CD4-positive, alpha-beta memory T cell (primary cell): Measurements from ENCODE around the gene SNX22. TPM values are rescaled to one million over a fixed set of nuclear protein-coding genes. Genes with fewer than 3 reads are reported as not detected.
A peak's percentile ranks its signal among the peaks of the same experiment; 100 is the strongest.
"Not testable (repeated sequence)": the region's sequence is repeated elsewhere in the genome, so short reads cannot be mapped to it uniquely, and the experiment has no call there.

ENCODE experiments used
- CTCF ChIA-PET: fragments of 350-600 bp; sonication (Branson Sonifier 250); formaldehyde crosslinking; loops from one replicate; lab custom pipeline; 2021; ENCODE audit warnings: inconsistent platforms; ENCODE audit not compliant: partially characterized antibody; lab: Charles Lee
- POLR2A ChIA-PET: fragments of 350-600 bp; sonication (Branson Sonifier 250); formaldehyde crosslinking; loops from one replicate; lab custom pipeline; 2021; ENCODE audit not compliant: partially characterized antibody; lab: Charles Lee
- DNase-seq, 5 donors: peaks; one replicate each; pipeline versions ENCODE4 v3.0.0 to v3.0.0-alpha.2; 2020 to 2022; ENCODE audit warnings: mixed read lengths in 1 of 5
- H3K27ac ChIP-seq: one replicate; pipeline ENCODE4 v1.7.0; 2013; ENCODE audit warnings: low read depth, low read length
- H3K27me3 ChIP-seq: 2 replicates; pipeline ENCODE4 v1.7.0; 2013; ENCODE audit warnings: mild to moderate bottlenecking, low read length, moderate library complexity; ENCODE audit not compliant: insufficient read depth
- H3K36me3 ChIP-seq: 2 replicates; pipeline ENCODE4 v1.7.0; 2013; ENCODE audit warnings: mild to moderate bottlenecking, low read length, moderate library complexity; ENCODE audit not compliant: insufficient read depth
- H3K4me1 ChIP-seq: 2 replicates; pipeline ENCODE4 v1.7.0; 2013; ENCODE audit warnings: mild to moderate bottlenecking, low read length, moderate library complexity; ENCODE audit not compliant: insufficient read depth
- H3K4me3 ChIP-seq, 2 donors: one replicate each; pipeline ENCODE4 v1.7.0; 2013; ENCODE audit warnings: low read length in 2 of 2, mild to moderate bottlenecking in 1 of 2
- H3K9me3 ChIP-seq, 2 donors: one replicate each; pipeline ENCODE4 v1.7.0; 2013; ENCODE audit warnings: low read length in 2 of 2, control low read depth in 1 of 2; ENCODE audit not compliant: control insufficient read depth in 1 of 2
- H3K27ac Mint-ChIP-seq, 7 donors: one replicate each; pipeline ENCODE4 v1.8.0; 2020 to 2021; ENCODE audit warnings: mixed read lengths in 7 of 7, mild to moderate bottlenecking in 6 of 7, inconsistent platforms in 3 of 7, moderate library complexity in 3 of 7
- H3K27me3 Mint-ChIP-seq, 2 donors: one replicate each; pipeline ENCODE4 v1.8.0; 2020 to 2021; ENCODE audit warnings: mixed read lengths in 2 of 2
- H3K36me3 Mint-ChIP-seq, 2 donors: one replicate each; pipeline ENCODE4 v1.8.0; 2020 to 2021; ENCODE audit warnings: mixed read lengths in 2 of 2, inconsistent platforms in 1 of 2, mild to moderate bottlenecking in 1 of 2
- H3K4me1 Mint-ChIP-seq, 4 donors: one replicate each; pipeline ENCODE4 v1.8.0; 2020 to 2021; ENCODE audit warnings: mixed read lengths in 4 of 4, mild to moderate bottlenecking in 1 of 4
- H3K4me3 Mint-ChIP-seq, 8 donors: one replicate each; pipeline ENCODE4 v1.8.0; 2020 to 2021; ENCODE audit warnings: mixed read lengths in 8 of 8, mild to moderate bottlenecking in 7 of 8, moderate library complexity in 6 of 8, inconsistent platforms in 3 of 8
- H3K9me3 Mint-ChIP-seq, 8 donors: one replicate each; pipeline ENCODE4 v1.8.0; 2020 to 2021; ENCODE audit warnings: mixed read lengths in 8 of 8, mild to moderate bottlenecking in 5 of 8, inconsistent platforms in 3 of 8, moderate library complexity in 1 of 8
- intact Hi-C: fragments of 100-400 bp; cut with micrococcal nuclease; formaldehyde crosslinking; loops from one replicate; pipeline ENCODE4 v1.15.1; 2023
- polyA plus RNA-seq, 2 donors: library from polyadenylated mRNA; unstranded; fragments of 300-500 nt; fragmentation: Illumina TruSeq; gene quantifications; one replicate each; pipeline ENCODE4 v1.2.3, GENCODE V29; 2021
- total RNA-seq, 2 experiments: library from RNA; stranded (reverse); gene quantifications; one replicate each; pipeline ENCODE4 v1.2.3, GENCODE V29; 2021

Gene SNX22
- total RNA-seq (under 1 TPM; 0.33 to 0.70 TPM), polyA plus RNA-seq (under 1 TPM; 0.32 to 0.95 TPM)

GRCh38 chr15:64151727-64152506 is at the start of gene SNX22:
TSS of gene SNX22 (plus strand) at chr15:64151731. CDS start at chr15:64151776, 45 bp downstream.
- H3K4me3 ChIP-seq, result peak within 1 kb of the TSS; percentile 23 to 38
- POLR2A ChIA-PET, result interaction anchor here (4.6 to 7.1 kb wide), 2 partner anchors 10 to 56 kb away, joined by 48 to 66 read pairs; partner anchors contain the start of genes CIAO2A, PPIB and SNX1
- H3K4me3 Mint-ChIP-seq, result peak within 1 kb of the TSS; percentile 59 to 92 (median 74)

GRCh38 chr15:64102497-64102896 is 49.0 kb upstream of the SNX22 start:
- Mint-ChIP-seq H3K27me3 (no peaks in the 10 kb centered on the region), H3K9me3 (no peaks in the 10 kb centered on the region), H3K4me1 (peaks cover 40 to 69% (median 51%) of the 10 kb centered on the region in 4 donors), H3K27ac (peak overlapping the region in 1 of 7 donors; percentile 54), H3K36me3 (peaks cover 7 to 15% of the 10 kb centered on the region in 2 donors), H3K4me3 (peak overlapping the region in 1 of 8 donors; percentile 11)
- Histone ChIP-seq H3K27ac (no peak overlapping the region), H3K4me1 (peaks cover 56% of the 10 kb centered on the region), H3K9me3 (no peaks in the 10 kb centered on the region), H3K27me3 (no peaks in the 10 kb centered on the region), H3K36me3 (no peaks in the 10 kb centered on the region), H3K4me3 (no peak overlapping the region)
- ChIA-PET CTCF (interaction anchor here (0.7 kb wide), 1 partner anchor 51 kb away, joined by 3 read pairs; no protein-coding TSS in a partner anchor), POLR2A (interaction anchor here (0.8 kb wide), 1 partner anchor 9 kb away, joined by 3 read pairs; the partner anchor contains the start of gene CIAO2A)
- DNase-seq, result no peak
- intact Hi-C loops, result no loop called here

More at GRCh38 chr15:64151727-64152506, at the start of gene SNX22:
- H3K27me3 ChIP-seq, result peaks cover 6% of the 10 kb centered on the region
- CTCF ChIA-PET, result interaction anchor here (1.4 to 5.0 kb wide), 3 partner anchors 12 to 84 kb away, joined by 4 to 43 read pairs (median 5); partner anchors contain the start of gene PPIB
- peaks cover 14 to 38% (median 25%) of the 10 kb centered on the region in 4 donors for H3K4me1 Mint-ChIP-seq
- H3K27ac Mint-ChIP-seq, result peak within 1 kb of the TSS in 1 of 7 donors; percentile 64
- peaks cover 14% of the 10 kb centered on the region for H3K36me3 ChIP-seq
- H3K9me3 Mint-ChIP-seq, result peaks cover 0 to 2% (median 0%) of the 10 kb centered on the region in 8 donors
- H3K36me3 Mint-ChIP-seq, result peaks cover 9 to 24% of the 10 kb centered on the region in 2 donors
- intact Hi-C loops, result loop anchor here (2.0 to 5.0 kb wide), 3 partner anchors 15 to 550 kb away; partner anchors contain the start of gene SNX1
- no peaks in the 10 kb centered on the region for H3K9me3 ChIP-seq
- DNase-seq, result peak in 3 of 5 donors; percentile 23 to 39 (median 39)
- H3K4me1 ChIP-seq, result peaks cover 34% of the 10 kb centered on the region
- no peak within 1 kb of the TSS for H3K27ac ChIP-seq
- H3K27me3 Mint-ChIP-seq, result peaks cover 5 to 8% of the 10 kb centered on the region in 2 donors

DNA sequence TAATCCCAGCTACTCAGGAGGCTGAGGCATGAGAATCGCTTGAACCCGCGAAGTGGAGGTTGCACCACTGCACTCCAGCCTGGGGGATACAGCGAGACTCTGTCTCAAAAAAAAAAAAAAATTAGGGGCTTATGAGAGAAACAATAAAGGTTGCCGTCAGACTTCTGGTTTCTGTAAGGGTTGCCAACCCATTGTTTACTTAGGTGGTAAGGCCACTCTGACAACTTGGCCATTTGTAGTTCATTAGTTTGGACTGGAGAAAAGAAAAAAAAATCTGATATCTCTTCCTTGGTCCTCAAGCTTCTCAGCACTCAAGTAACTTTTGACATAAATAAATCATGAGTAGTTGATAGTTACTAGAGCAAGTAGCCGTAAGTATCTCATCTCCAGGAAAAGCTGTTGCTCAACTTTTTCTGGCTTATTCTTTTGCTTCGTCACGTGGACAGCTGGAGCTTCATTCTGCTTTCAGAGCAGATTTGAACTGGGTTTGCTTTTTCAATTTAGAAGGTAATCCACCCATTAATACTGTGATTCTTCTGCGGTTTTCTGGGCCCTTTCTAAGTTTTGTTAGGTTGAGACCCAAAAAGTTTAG is 46.3 kb upstream of the SNX22 start:
- intact Hi-C loops, result no loop called here
- no peaks in the 10 kb centered on the region for H3K9me3 ChIP-seq
- Mint-ChIP-seq H3K36me3 (peaks cover 7 to 8% of the 10 kb centered on the region in 2 donors), H3K27me3 (no peaks in the 10 kb centered on the region), H3K4me3 (no peak overlapping the region), H3K4me1 (peaks cover 33 to 60% (median 41%) of the 10 kb centered on the region in 4 donors), H3K9me3 (peaks cover 0 to 1% (median 0%) of the 10 kb centered on the region in 8 donors), H3K27ac (peak overlapping the region in 1 of 7 donors; percentile 12)
- H3K4me1 ChIP-seq, result peaks cover 44% of the 10 kb centered on the region
- no peaks in the 10 kb centered on the region for H3K36me3 ChIP-seq
- H3K27ac ChIP-seq, result no peak overlapping the region
- no peak for DNase-seq
- no peak overlapping the region for H3K4me3 ChIP-seq
- H3K27me3 ChIP-seq, result no peaks in the 10 kb centered on the region
- POLR2A ChIA-PET, result no interaction called here
- CTCF ChIA-PET, result interaction anchor here (2.7 kb wide), 1 partner anchor 37 kb away, joined by 8 read pairs; no protein-coding TSS in a partner anchor

GRCh38 chr15:64107337-64107736 is 44.2 kb upstream of the SNX22 start:
- H3K27me3 Mint-ChIP-seq, result no peaks in the 10 kb centered on the region
- no peak overlapping the region for H3K4me3 Mint-ChIP-seq
- H3K4me1 ChIP-seq, result peaks cover 47% of the 10 kb centered on the region
- DNase-seq, result no peak
- intact Hi-C loops, result no loop called here
- peak overlapping the region in 2 of 7 donors; percentile 18 to 58 for H3K27ac Mint-ChIP-seq
- no peak overlapping the region for H3K27ac ChIP-seq
- no peak overlapping the region for H3K4me3 ChIP-seq
- H3K9me3 ChIP-seq, result no peaks in the 10 kb centered on the region
- H3K9me3 Mint-ChIP-seq, result peaks cover 0 to 1% (median 0%) of the 10 kb centered on the region in 8 donors
- H3K4me1 Mint-ChIP-seq, result peaks cover 38 to 66% (median 52%) of the 10 kb centered on the region in 4 donors
- H3K36me3 Mint-ChIP-seq, result peaks cover 6 to 7% of the 10 kb centered on the region in 2 donors
- ChIA-PET CTCF (interaction anchor here (1.1 kb wide), 1 partner anchor 46 kb away, joined by 3 read pairs; no protein-coding TSS in a partner anchor), POLR2A (no interaction called here)
- H3K36me3 ChIP-seq, result peaks cover 2% of the 10 kb centered on the region
- no peaks in the 10 kb centered on the region for H3K27me3 ChIP-seq

- H3K4me1 Mint-ChIP-seq, result peaks cover 33 to 56% (median 48%) of the 10 kb centered on the region in 4 donors
- H3K4me1 ChIP-seq, result peaks cover 47% of the 10 kb centered on the region
- H3K4me3 ChIP-seq, DNase-seq, H3K27ac ChIP-seq, H3K9me3 Mint-ChIP-seq, H3K9me3 ChIP-seq, H3K27me3 Mint-ChIP-seq, intact Hi-C loops, H3K27me3 ChIP-seq: not testable (repeated sequence)
- ChIA-PET POLR2A (interaction anchor here (1.0 kb wide), 1 partner anchor 277 kb away, joined by 3 read pairs; the partner anchor contains the start of gene TRIP4), CTCF (interaction anchor here (0.6 to 1.5 kb wide), 2 partner anchors 43 to 1139 kb away, joined by 3 to 4 read pairs; no protein-coding TSS in a partner anchor)
- H3K36me3 Mint-ChIP-seq, result peaks cover 26 to 29% of the 10 kb centered on the region in 2 donors
- H3K4me3 Mint-ChIP-seq, result peak overlapping the region in 3 of 8 donors; percentile 59 to 71 (median 63)
- H3K27ac Mint-ChIP-seq, result peak overlapping the region in 5 of 7 donors; percentile 41 to 82 (median 76)
- H3K36me3 ChIP-seq, result peaks cover 25% of the 10 kb centered on the region
These were observed 41.3 kb upstream of the SNX22 start for GRCh38 chr15:64110108-64110701.

- Mint-ChIP-seq H3K4me1 (peaks cover 31 to 55% (median 44%) of the 10 kb centered on the region in 4 donors), H3K27ac (peak overlapping the region in 5 of 7 donors; percentile 48 to 78 (median 51)), H3K9me3 (peaks cover 0 to 1% (median 0%) of the 10 kb centered on the region in 8 donors), H3K36me3 (peaks cover 30 to 35% of the 10 kb centered on the region in 2 donors), H3K4me3 (peak overlapping the region in 4 of 8 donors; percentile 20 to 63 (median 40)), H3K27me3 (no peaks in the 10 kb centered on the region)
- Histone ChIP-seq H3K4me3 (no peak overlapping the region), H3K9me3 (no peaks in the 10 kb centered on the region), H3K27me3 (no peaks in the 10 kb centered on the region), H3K27ac (no peak overlapping the region), H3K36me3 (peaks cover 34% of the 10 kb centered on the region), H3K4me1 (peaks cover 42% of the 10 kb centered on the region)
- ChIA-PET CTCF (interaction anchor here (1.1 to 1.5 kb wide), 3 partner anchors 12 to 44 kb away, joined by 3 to 4 read pairs (median 3); no protein-coding TSS in a partner anchor), POLR2A (interaction anchor here (1.0 to 1.2 kb wide), 2 partner anchors 14 to 276 kb away, joined by 3 read pairs; partner anchors contain the start of gene TRIP4)
- intact Hi-C loops, result no loop called here
- peak in 1 of 5 donors; percentile 7 for DNase-seq
These were observed 40.4 kb upstream of the SNX22 start for GRCh38 chr15:64110950-64111678.
